Effector memory CD8-positive, alpha-beta T cell (primary cell): ENCODE measurements around the gene PELI1.
A peak's percentile ranks its signal among the peaks of the same experiment; 100 is the strongest.
"Not testable (repeated sequence)": the region's sequence is repeated elsewhere in the genome, so short reads cannot be mapped to it uniquely, and the experiment has no call there.

Experiments used
- ATAC-seq: fragments of 150-1000 bp; cut with Tn5 transposase; replicated peaks from 2 replicates; pipeline ENCODE4 v1.10.0; 2021; ENCODE audit warnings: mild to moderate bottlenecking, moderate library complexity
- DNase-seq, 3 experiments: peaks; one replicate each; pipeline ENCODE4 v3.0.0; 2021
- H3K27ac Mint-ChIP-seq, 2 donors: one replicate each; pipeline ENCODE4 v1.8.0; 2022; ENCODE audit warnings: mild to moderate bottlenecking in 2 of 2, mixed read lengths in 2 of 2, moderate library complexity in 2 of 2
- H3K27me3 Mint-ChIP-seq, 2 donors: one replicate each; pipeline ENCODE4 v1.8.0; 2022; ENCODE audit warnings: mixed read lengths in 2 of 2
- H3K36me3 Mint-ChIP-seq: one replicate; pipeline ENCODE4 v1.8.0; 2022; ENCODE audit warnings: mild to moderate bottlenecking, moderate library complexity, mixed read lengths; ENCODE audit not compliant: insufficient read depth
- H3K4me1 Mint-ChIP-seq, 2 donors: one replicate each; pipeline ENCODE4 v1.8.0; 2022; ENCODE audit warnings: low read depth in 2 of 2, mixed read lengths in 2 of 2
- H3K4me3 Mint-ChIP-seq, 2 donors: one replicate each; pipeline ENCODE4 v1.8.0; 2022; ENCODE audit warnings: mild to moderate bottlenecking in 2 of 2, mixed read lengths in 2 of 2, moderate library complexity in 2 of 2
- H3K9me3 Mint-ChIP-seq, 2 donors: one replicate each; pipeline ENCODE4 v1.8.0; 2022; ENCODE audit warnings: mixed read lengths in 2 of 2

Gene PELI1

GRCh38 chr2:64106481-64106880, 37.7 kb downstream of the PELI1 start:
- no peaks in the 10 kb centered on the region for H3K27me3 Mint-ChIP-seq
- no peaks in the 10 kb centered on the region for H3K9me3 Mint-ChIP-seq

GRCh38 chr2:64105670-64106461, 38.4 kb downstream of the PELI1 start:
- H3K27ac Mint-ChIP-seq, result no peak overlapping the region
- ATAC-seq, result no peak
- H3K36me3 Mint-ChIP-seq, result peaks cover 14% of the 10 kb centered on the region
- H3K4me3 Mint-ChIP-seq, result no peak overlapping the region
- H3K9me3 Mint-ChIP-seq, result no peaks in the 10 kb centered on the region
- H3K27me3 Mint-ChIP-seq, result no peaks in the 10 kb centered on the region
- no peak for DNase-seq
- H3K4me1 Mint-ChIP-seq, result peaks cover 2 to 4% of the 10 kb centered on the region in 2 donors

More at GRCh38 chr2:64106481-64106880, 37.7 kb downstream of the PELI1 start:
- H3K27ac Mint-ChIP-seq, result no peak overlapping the region
- ATAC-seq (no peak), DNase-seq (no peak)
- H3K4me1 Mint-ChIP-seq, result peaks cover 2 to 4% of the 10 kb centered on the region in 2 donors
- peaks cover 14% of the 10 kb centered on the region for H3K36me3 Mint-ChIP-seq
- no peak overlapping the region for H3K4me3 Mint-ChIP-seq

- no peak overlapping the region for H3K27ac Mint-ChIP-seq
- no peak for ATAC-seq
- H3K4me3 Mint-ChIP-seq, result no peak overlapping the region
- H3K4me1 Mint-ChIP-seq, result peaks cover 2 to 4% of the 10 kb centered on the region in 2 donors
- DNase-seq, result no peak
- peaks cover 14% of the 10 kb centered on the region for H3K36me3 Mint-ChIP-seq
- H3K9me3 Mint-ChIP-seq, result no peaks in the 10 kb centered on the region
- H3K27me3 Mint-ChIP-seq, result no peaks in the 10 kb centered on the region
These were observed 39.3 kb downstream of the PELI1 start for GRCh38 chr2:64104933-64105332.

GRCh38 chr2:64102736-64103135, 41.5 kb downstream of the PELI1 start:
- H3K9me3 Mint-ChIP-seq, H3K4me1 Mint-ChIP-seq, H3K4me3 Mint-ChIP-seq, H3K27ac Mint-ChIP-seq, DNase-seq, ATAC-seq, H3K27me3 Mint-ChIP-seq: not testable (repeated sequence)
- peaks cover 14% of the 10 kb centered on the region for H3K36me3 Mint-ChIP-seq

GRCh38 chr2:64101141-64101591, 43.1 kb downstream of the PELI1 start:
- DNase-seq (no peak), ATAC-seq (no peak)
- Mint-ChIP-seq H3K9me3 (no peaks in the 10 kb centered on the region), H3K4me1 (no peaks in the 10 kb centered on the region), H3K36me3 (peaks cover 23% of the 10 kb centered on the region), H3K27ac (peak overlapping the region in 1 of 2 donors; percentile 28), H3K4me3 (no peak overlapping the region), H3K27me3 (no peaks in the 10 kb centered on the region)

GRCh38 chr2:64100584-64100983, 43.6 kb downstream of the PELI1 start:
- peaks cover 27% of the 10 kb centered on the region for H3K36me3 Mint-ChIP-seq
- not testable (repeated sequence) for ATAC-seq, H3K27me3 Mint-ChIP-seq, DNase-seq, H3K9me3 Mint-ChIP-seq, H3K27ac Mint-ChIP-seq, H3K4me1 Mint-ChIP-seq, H3K4me3 Mint-ChIP-seq

- Mint-ChIP-seq H3K27me3 (no peaks in the 10 kb centered on the region), H3K4me1 (no peaks in the 10 kb centered on the region), H3K36me3 (peaks cover 43% of the 10 kb centered on the region), H3K9me3 (no peaks in the 10 kb centered on the region), H3K27ac (no peak overlapping the region), H3K4me3 (no peak overlapping the region)
- DNase-seq (no peak), ATAC-seq (no peak)
These were observed 49.4 kb downstream of the PELI1 start for GRCh38 chr2:64094663-64095382.

GRCh38 chr2:64093341-64093740, 50.9 kb downstream of the PELI1 start:
- no peaks in the 10 kb centered on the region for H3K4me1 Mint-ChIP-seq
- no peak for ATAC-seq
- no peaks in the 10 kb centered on the region for H3K27me3 Mint-ChIP-seq
- no peak overlapping the region for H3K4me3 Mint-ChIP-seq
- no peak for DNase-seq
- peaks cover 37% of the 10 kb centered on the region for H3K36me3 Mint-ChIP-seq
- no peak overlapping the region for H3K27ac Mint-ChIP-seq
- H3K9me3 Mint-ChIP-seq, result no peaks in the 10 kb centered on the region

GRCh38 chr2:64092502-64092901, 51.7 kb downstream of the PELI1 start:
- Mint-ChIP-seq H3K36me3 (peaks cover 37% of the 10 kb centered on the region), H3K4me3 (no peak overlapping the region), H3K4me1 (no peaks in the 10 kb centered on the region), H3K27ac (no peak overlapping the region), H3K9me3 (no peaks in the 10 kb centered on the region), H3K27me3 (no peaks in the 10 kb centered on the region)
- ATAC-seq, result no peak
- DNase-seq, result no peak

- H3K27me3 Mint-ChIP-seq, result no peaks in the 10 kb centered on the region
- no peak overlapping the region for H3K4me3 Mint-ChIP-seq
- no peak for DNase-seq
- peaks cover 21% of the 10 kb centered on the region for H3K36me3 Mint-ChIP-seq
- ATAC-seq, result no peak
- no peaks in the 10 kb centered on the region for H3K9me3 Mint-ChIP-seq
- no peak overlapping the region for H3K27ac Mint-ChIP-seq
- H3K4me1 Mint-ChIP-seq, result no peaks in the 10 kb centered on the region
These were observed 54.0 kb downstream of the PELI1 start for GRCh38 chr2:64090264-64090663.

GRCh38 chr2:64086347-64087082, 57.7 kb downstream of the PELI1 start:
- ATAC-seq (no peak), DNase-seq (no peak)
- peaks cover 5% of the 10 kb centered on the region for H3K36me3 Mint-ChIP-seq
- H3K9me3 Mint-ChIP-seq, result no peaks in the 10 kb centered on the region
- H3K4me1 Mint-ChIP-seq, result no peaks in the 10 kb centered on the region
- H3K27ac Mint-ChIP-seq, result no peak overlapping the region
- H3K27me3 Mint-ChIP-seq, result peaks cover 0 to 5% of the 10 kb centered on the region in 2 donors
- H3K4me3 Mint-ChIP-seq, result no peak overlapping the region

- H3K27ac Mint-ChIP-seq, result no peak overlapping the region
- H3K4me1 Mint-ChIP-seq, result no peaks in the 10 kb centered on the region
- H3K27me3 Mint-ChIP-seq, result peaks cover 5 to 11% of the 10 kb centered on the region in 2 donors
- DNase-seq, result no peak
- H3K4me3 Mint-ChIP-seq, result no peak overlapping the region
- ATAC-seq, result no peak
- H3K9me3 Mint-ChIP-seq, result no peaks in the 10 kb centered on the region
- H3K36me3 Mint-ChIP-seq, result no peaks in the 10 kb centered on the region
These were observed 58.3 kb downstream of the PELI1 start for GRCh38 chr2:64085936-64086335.

GRCh38 chr2:64081046-64081445, 63.2 kb downstream of the PELI1 start:
- DNase-seq, result no peak
- ATAC-seq, result no peak
- Mint-ChIP-seq H3K4me1 (no peaks in the 10 kb centered on the region), H3K27me3 (peaks cover 15 to 17% of the 10 kb centered on the region in 2 donors), H3K9me3 (no peaks in the 10 kb centered on the region), H3K27ac (no peak overlapping the region), H3K36me3 (no peaks in the 10 kb centered on the region), H3K4me3 (no peak overlapping the region)
